Gastrocnemius medialis (tissue), 4 donors: ENCODE measurements around the gene INPP5A. TPM values are rescaled to one million over a fixed set of nuclear protein-coding genes. Genes with fewer than 3 reads are reported as not detected.
A peak's percentile ranks its signal among the peaks of the same experiment; 100 is the strongest.

Source experiments
- ATAC-seq, 2 donors: fragments of 150-250 bp; one replicate each; pipeline ENCODE4 v1.9.1; 2016
- DNase-seq, 2 donors: peaks; one replicate each; pipeline ENCODE4 v3.0.0-alpha.2; 2019
- H3K27ac ChIP-seq, 4 donors: fragments of 200-600 bp; sonication (generic); 1 replicate in 1 of 4; 2 replicates in 3 of 4; pipeline ENCODE4 v1.5.1; 2016 to 2018; ENCODE audit warnings: mild to moderate bottlenecking in 2 of 4, moderate library complexity in 1 of 4
- H3K27me3 ChIP-seq, 3 donors: fragments of 200-600 bp; sonication (generic) in 2 of 3; 1 replicate in 1 of 3; 2 replicates in 2 of 3; pipeline versions ENCODE4 v1.5.1 to v1.6.0; 2016 to 2019; ENCODE audit warnings: mild to moderate bottlenecking in 1 of 3, moderate library complexity in 1 of 3
- H3K36me3 ChIP-seq, 2 donors: fragments of 200-600 bp; sonication (generic) in 1 of 2; one replicate each; pipeline ENCODE4 v1.5.1; 2017 to 2018
- H3K4me1 ChIP-seq, 2 donors: fragments of 200-600 bp; sonication (generic) in 1 of 2; one replicate each; pipeline ENCODE4 v1.5.1; 2016 to 2017; ENCODE audit warnings: mild to moderate bottlenecking in 2 of 2
- H3K4me3 ChIP-seq, 4 donors: fragments of 200-600 bp; sonication (generic) in 3 of 4; 1 replicate in 1 of 4; 2 replicates in 3 of 4; pipeline ENCODE4 v1.5.1; 2016 to 2019; ENCODE audit warnings: mild to moderate bottlenecking in 2 of 4
- H3K9me3 ChIP-seq, 3 donors: fragments of 200-600 bp; sonication (generic) in 2 of 3; 1 replicate in 1 of 3; 2 replicates in 2 of 3; pipeline ENCODE4 v1.5.1; 2016 to 2019
- POLR2A ChIP-seq, 2 donors: fragments of 450-650 bp; IDR thresholded peaks; one replicate each; pipeline ENCODE4 v1.6.1; 2017; ENCODE audit warnings: antibody characterized with exemption in 2 of 2, mild to moderate bottlenecking in 2 of 2, moderate library complexity in 2 of 2
- in situ Hi-C, 4 donors: fragments of 200-750 bp; cut with MboI; loops; one replicate each; pipeline versions ENCODE4 v1.15.0 to v1.8.0; 2017; ENCODE audit warnings: low sequenced_read_pairs in 4 of 4
- intact Hi-C: fragments of 100-400 bp; cut with DNase I; formaldehyde crosslinking; loops from one replicate; pipeline ENCODE4 v1.15.1; 2023; ENCODE audit warnings: low total_unique reads
- total RNA-seq, 4 donors: library from RNA; depleted of rRNA; stranded (reverse); fragments of >200 nt; gene quantifications; one replicate each; pipeline versions ENCODE4 v1.1.0 to v1.2.3, GENCODE V29; 2016
- TF ChIP-seq, protein P1 (sequence below), 5 experiments: fragments of 450-650 bp in 3 of 5; fragments of 200-600 bp in 2 of 5; sonication (generic) in 2 of 5; IDR thresholded peaks in 4 of 5; conservative IDR thresholded peaks in 1 of 5; 1 replicate in 4 of 5; 2 replicates in 1 of 5; pipeline ENCODE4 v1.5.1; 2016 to 2019; ENCODE audit warnings: antibody characterized with exemption in 5 of 5, mild to moderate bottlenecking in 3 of 5, moderate library complexity in 3 of 5

The INPP5A gene
- total RNA-seq, 4 donors from 2014 or later, result 74.9 to 107 (median 92.4) TPM

DNA sequence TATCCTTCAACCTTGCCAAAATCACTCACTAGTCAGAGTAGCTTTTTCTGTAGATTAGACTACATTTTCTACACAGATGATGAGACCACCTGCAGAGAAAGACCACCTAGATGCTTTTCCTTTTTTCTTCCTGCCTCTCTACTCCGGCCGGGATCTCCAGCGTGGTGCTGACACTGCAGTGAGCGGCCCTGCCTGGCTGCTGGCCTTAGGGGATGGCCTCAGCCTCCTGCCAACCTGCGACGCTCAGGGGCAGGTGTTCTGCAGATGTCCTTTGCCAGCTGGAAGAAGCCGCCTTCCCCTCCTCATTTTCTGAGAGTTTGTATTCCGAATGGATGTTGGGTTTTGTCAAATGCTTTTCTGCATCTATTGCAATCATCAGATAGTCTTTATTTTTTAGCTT, 291.8 kb downstream of the INPP5A start:
- H3K9me3 ChIP-seq, result no peaks in the 10 kb centered on the region
- DNase-seq, result no peak
- no peaks in the 10 kb centered on the region for H3K27me3 ChIP-seq
- peaks cover 0 to 12% of the 10 kb centered on the region in 2 donors for H3K36me3 ChIP-seq
- intact Hi-C loops (no loop called here), in situ Hi-C loops (no loop called here)
- no peak overlapping the region for H3K4me3 ChIP-seq
- no peaks in the 10 kb centered on the region for H3K4me1 ChIP-seq
- no peak overlapping the region for H3K27ac ChIP-seq
- ATAC-seq, result peak in 1 of 2 donors; percentile 41
- no peak for TF ChIP-seq POLR2A (IDR thresholded peaks at IDR 0.05)
- TF ChIP-seq, protein P1, sequence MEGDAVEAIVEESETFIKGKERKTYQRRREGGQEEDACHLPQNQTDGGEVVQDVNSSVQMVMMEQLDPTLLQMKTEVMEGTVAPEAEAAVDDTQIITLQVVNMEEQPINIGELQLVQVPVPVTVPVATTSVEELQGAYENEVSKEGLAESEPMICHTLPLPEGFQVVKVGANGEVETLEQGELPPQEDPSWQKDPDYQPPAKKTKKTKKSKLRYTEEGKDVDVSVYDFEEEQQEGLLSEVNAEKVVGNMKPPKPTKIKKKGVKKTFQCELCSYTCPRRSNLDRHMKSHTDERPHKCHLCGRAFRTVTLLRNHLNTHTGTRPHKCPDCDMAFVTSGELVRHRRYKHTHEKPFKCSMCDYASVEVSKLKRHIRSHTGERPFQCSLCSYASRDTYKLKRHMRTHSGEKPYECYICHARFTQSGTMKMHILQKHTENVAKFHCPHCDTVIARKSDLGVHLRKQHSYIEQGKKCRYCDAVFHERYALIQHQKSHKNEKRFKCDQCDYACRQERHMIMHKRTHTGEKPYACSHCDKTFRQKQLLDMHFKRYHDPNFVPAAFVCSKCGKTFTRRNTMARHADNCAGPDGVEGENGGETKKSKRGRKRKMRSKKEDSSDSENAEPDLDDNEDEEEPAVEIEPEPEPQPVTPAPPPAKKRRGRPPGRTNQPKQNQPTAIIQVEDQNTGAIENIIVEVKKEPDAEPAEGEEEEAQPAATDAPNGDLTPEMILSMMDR (IDR thresholded peaks at IDR 0.05 in 4 of 5, conservative IDR thresholded peaks at IDR 0.05 in 1 of 5), result no peak

DNA sequence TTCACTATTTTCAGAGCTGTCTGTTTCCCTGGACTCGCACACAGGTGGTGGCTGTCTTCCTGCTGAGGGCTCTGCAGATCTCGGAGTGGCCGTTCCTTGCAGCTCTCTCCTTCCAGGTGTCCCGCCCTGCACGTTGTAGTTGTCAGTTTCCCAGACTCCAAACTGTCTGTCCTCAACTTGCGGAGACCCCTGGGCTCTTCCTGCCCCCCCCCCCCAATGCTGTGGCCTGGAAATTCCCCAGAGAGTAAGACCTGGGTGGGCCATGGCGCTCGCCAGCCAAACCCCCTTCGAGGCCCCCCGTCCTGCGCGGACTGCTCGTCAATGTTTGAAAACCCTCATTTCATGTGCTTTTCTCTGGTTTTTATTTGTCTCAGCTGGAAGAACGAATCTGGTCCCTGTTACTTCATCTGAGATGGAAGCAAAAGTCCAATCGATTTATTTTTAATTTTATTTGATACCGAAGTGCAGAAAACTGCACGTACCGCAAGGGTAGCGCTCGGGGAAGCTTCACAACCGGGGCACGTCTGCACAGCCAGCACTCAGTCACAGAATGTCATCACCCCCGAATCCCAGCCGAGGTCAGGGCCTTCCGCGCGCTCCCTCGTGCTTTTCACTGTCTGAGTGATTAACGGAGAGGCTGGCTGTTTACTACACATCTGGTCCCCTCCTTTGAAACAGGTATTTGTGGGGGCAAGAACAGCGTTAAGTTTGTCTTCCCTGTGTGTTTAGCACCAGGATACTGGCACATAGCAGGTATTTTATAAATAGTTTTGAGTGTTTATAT, 294.8 kb downstream of the INPP5A start:
- no peaks in the 10 kb centered on the region for H3K9me3 ChIP-seq
- in situ Hi-C loops (no loop called here), intact Hi-C loops (no loop called here)
- ATAC-seq (no peak), DNase-seq (no peak)
- TF ChIP-seq, protein P1 (IDR thresholded peaks at IDR 0.05 in 4 of 5, conservative IDR thresholded peaks at IDR 0.05 in 1 of 5), result no peak
- TF ChIP-seq POLR2A (IDR thresholded peaks at IDR 0.05), result no peak
- no peaks in the 10 kb centered on the region for H3K27me3 ChIP-seq
- H3K4me3 ChIP-seq, result no peak overlapping the region
- no peak overlapping the region for H3K27ac ChIP-seq
- peaks cover 0 to 12% of the 10 kb centered on the region in 2 donors for H3K36me3 ChIP-seq
- no peaks in the 10 kb centered on the region for H3K4me1 ChIP-seq

Other genes starting within 250 kb of the INPP5A start
- 10 to 100 TPM in 1 of 4 donors, 1 to 10 TPM in 3; 3.7 to 13.9 (median 6.7) TPM for gene STK32C, start 229.8 kb upstream of the INPP5A start, total RNA-seq
- gene LRRC27, start 205.6 kb upstream of the INPP5A start, total RNA-seq, result 1 to 10 TPM; 1.0 to 7.0 (median 4.1) TPM
- gene PWWP2B, start 140.6 kb upstream of the INPP5A start, total RNA-seq, result 10 to 100 TPM; 22.7 to 30.9 (median 24.4) TPM
- gene NKX6-2, start 248.4 kb downstream of the INPP5A start, total RNA-seq, result under 1 TPM in 1 of 4 donors, not detected in 3; 0.09 TPM